Measurements from ENCODE around the gene MTMR6.
"Not testable (repeated sequence)": the region's sequence is repeated elsewhere in the genome, so short reads cannot be mapped to it uniquely, and the experiment has no call there.

The MTMR6 gene

GRCh38 chr13:25286969-25287961 is at the start of gene MTMR6:
MTMR6 (minus strand) TSS chr13:25287488; CDS start chr13:25287247, 241 bp downstream.
- peak; percentile 81 for DNase-seq

GRCh38 chr13:25335856-25336255 is 48.6 kb upstream of the MTMR6 start:
- no peak for DNase-seq

- DNase-seq: no peak
Observed at GRCh38 chr13:25330541-25330940, 43.3 kb upstream of the MTMR6 start.

- no peak for DNase-seq
Observed at GRCh38 chr13:25329706-25330105, 42.4 kb upstream of the MTMR6 start.

GRCh38 chr13:25324100-25324499 is 36.8 kb upstream of the MTMR6 start:
- no peak for DNase-seq

- DNase-seq: no peak
Observed at GRCh38 chr13:25319771-25320170, 32.5 kb upstream of the MTMR6 start.

- not testable (repeated sequence) for DNase-seq
Observed at GRCh38 chr13:25318946-25319345, 31.7 kb upstream of the MTMR6 start.

GRCh38 chr13:25310891-25311290 is 23.6 kb upstream of the MTMR6 start:
- no peak for DNase-seq

GRCh38 chr13:25306671-25307464 is 19.6 kb upstream of the MTMR6 start:
- no peak for DNase-seq

- no peak for DNase-seq
Observed at GRCh38 chr13:25302121-25302520, 14.8 kb upstream of the MTMR6 start.

- peak; percentile 80 for DNase-seq
Observed at GRCh38 chr13:25301347-25302113, 14.2 kb upstream of the MTMR6 start, which contains the start of gene NUP58. NUP58 (plus strand) TSS chr13:25301625; CDS start chr13:25301774, 149 bp downstream.

- no peak for DNase-seq
Observed at GRCh38 chr13:25300861-25301346, 13.6 kb upstream of the MTMR6 start.

GRCh38 chr13:25295701-25296100 is 8.4 kb upstream of the MTMR6 start:
- no peak for DNase-seq

GRCh38 chr13:25295228-25295627 is 7.9 kb upstream of the MTMR6 start:
- no peak for DNase-seq

- peak; percentile 97 for DNase-seq
Observed at GRCh38 chr13:25292301-25292700, 5.0 kb upstream of the MTMR6 start.

GRCh38 chr13:25291691-25292090 is 4.4 kb upstream of the MTMR6 start:
- DNase-seq: peak; percentile 56

GRCh38 chr13:25288966-25289365 is 1.7 kb upstream of the MTMR6 start:
- no peak for DNase-seq

- no peak for DNase-seq
Observed at GRCh38 chr13:25286308-25286968, 850 bp downstream of the MTMR6 start.

GRCh38 chr13:25281935-25282332 is 5.4 kb downstream of the MTMR6 start:
- no peak for DNase-seq

GRCh38 chr13:25281193-25281934 is 5.9 kb downstream of the MTMR6 start:
- DNase-seq: no peak

- no peak for DNase-seq
Observed at GRCh38 chr13:25280396-25280795, 6.9 kb downstream of the MTMR6 start.

Data from DMS 273 treated with DMSO at 0.1 percent for 48 hours (cell line).